Kidney (tissue), 14 donors: ENCODE data around the gene NPPC. TPM values are rescaled to one million over a fixed set of nuclear protein-coding genes. Genes with fewer than 3 reads are reported as not detected.

Source experiments
- DNase-seq, 5 donors: peaks; one replicate each; pipeline ENCODE4 v3.0.0-alpha.2; 2013 to 2020
- FAIRE-seq: peaks from 2 replicates; lab custom pipeline; 2012; peaks lifted over from hg19 to GRCh38; lab: Jason Lieb, UNC
- H3K27ac ChIP-seq, 2 donors: one replicate each; pipeline ENCODE4 v1.7.0; 2013; ENCODE audit warnings: low read depth in 2 of 2, low read length in 2 of 2, inconsistent platforms in 1 of 2
- H3K27me3 ChIP-seq: one replicate; pipeline ENCODE4 v1.7.1; 2013; ENCODE audit warnings: low read length, inconsistent platforms; ENCODE audit not compliant: control insufficient read depth, insufficient read depth
- H3K36me3 ChIP-seq, 3 donors: one replicate each; pipeline versions ENCODE4 v1.7.0 to v1.7.1; 2013; ENCODE audit warnings: low read length in 3 of 3, control low read depth in 1 of 3, inconsistent platforms in 1 of 3; ENCODE audit not compliant: insufficient read depth in 3 of 3, control insufficient read depth in 2 of 3
- H3K4me1 ChIP-seq, 3 donors: one replicate each; pipeline versions ENCODE4 v1.7.0 to v1.7.1; 2013; ENCODE audit warnings: low read length in 3 of 3, inconsistent platforms in 1 of 3, low read depth in 1 of 3; ENCODE audit not compliant: control insufficient read depth in 2 of 3, insufficient read depth in 2 of 3
- H3K4me3 ChIP-seq, 3 donors: one replicate each; pipeline versions ENCODE4 v1.7.0 to v1.8.1; 2013; ENCODE audit warnings: low read length in 3 of 3, control low read depth in 1 of 3, inconsistent platforms in 1 of 3
- H3K9ac ChIP-seq, 3 donors: one replicate each; pipeline versions ENCODE4 v1.7.0 to v1.7.1; 2013; ENCODE audit warnings: low read length in 3 of 3, control low read depth in 1 of 3, inconsistent platforms in 1 of 3
- H3K9me3 ChIP-seq, 3 donors: one replicate each; pipeline versions ENCODE4 v1.7.0 to v1.7.1; 2013; ENCODE audit warnings: low read length in 3 of 3, control low read depth in 1 of 3, inconsistent platforms in 1 of 3; ENCODE audit not compliant: control insufficient read depth in 2 of 3, insufficient read depth in 1 of 3
- CTCF ChIP-seq: IDR thresholded peaks from 3 replicates; pipeline ENCODE4 v1.5.1; 2012; ENCODE audit warnings: mild to moderate bottlenecking, moderate library complexity, borderline replicate concordance; ENCODE audit not compliant: insufficient read depth; ENCODE audit errors: extremely low read depth
- intact Hi-C: fragments of 100-400 bp; cut with DNase I; formaldehyde crosslinking; loops from one replicate; pipeline ENCODE4 v1.11.1; 2022
- polyA plus RNA-seq: library from polyadenylated mRNA; stranded (reverse); fragments of 350-450 nt; fragmentation: Illumina TruSeq; extraction: RNeasy Lipid Tissue Mini Kit (QIAGEN cat#74804); gene quantifications from one replicate; pipeline ENCODE4 v1.2.3, GENCODE V29; 2014; ENCODE audit warnings: low read depth, low replicate concordance; ENCODE audit not compliant: insufficient read depth
- total RNA-seq: library from RNA; stranded (reverse); fragmentation: NEBNext Ultra II Directional; extraction: Animal tissue kit (Norgen Biotek cat#: 25700); gene quantifications from one replicate; pipeline ENCODE4 v1.2.1, GENCODE V29; 2021
- donor health status: control.
- donor health status: control.
- donor health status: control.
- donor health status: control.
- donor health status: control.
- donor health status: DM: yes; HTN: yes; CAD: no.
- donor health status: Normal renal cell carcinoma (clear cell type).

The NPPC gene
- total and polyA plus RNA-seq, 2 donors from 2014 or later, result not detected

GRCh38 chr2:231908584-231908983, 17.6 kb downstream of the NPPC start:
- Histone ChIP-seq H3K4me1 (no peaks in the 10 kb centered on the region), H3K27me3 (no peaks in the 10 kb centered on the region), H3K9ac (no peak overlapping the region), H3K36me3 (no peaks in the 10 kb centered on the region), H3K27ac (no peak overlapping the region), H3K4me3 (no peak overlapping the region), H3K9me3 (no peaks in the 10 kb centered on the region)
- intact Hi-C loops, result no loop called here
- no peak for FAIRE-seq
- TF ChIP-seq CTCF, result no peak
- DNase-seq, result peak in 1 of 5 donors; percentile 12

GRCh38 chr2:231907765-231908164, 18.4 kb downstream of the NPPC start:
- Histone ChIP-seq H3K9ac (no peak overlapping the region), H3K4me3 (no peak overlapping the region), H3K4me1 (no peaks in the 10 kb centered on the region), H3K27ac (no peak overlapping the region), H3K9me3 (no peaks in the 10 kb centered on the region), H3K36me3 (no peaks in the 10 kb centered on the region), H3K27me3 (no peaks in the 10 kb centered on the region)
- DNase-seq (no peak), FAIRE-seq (no peak)
- intact Hi-C loops, result no loop called here
- no peak for TF ChIP-seq CTCF

GRCh38 chr2:231905026-231905425, 21.2 kb downstream of the NPPC start:
- H3K27ac ChIP-seq, result no peak overlapping the region
- no peaks in the 10 kb centered on the region for H3K27me3 ChIP-seq
- no peaks in the 10 kb centered on the region for H3K4me1 ChIP-seq
- no peak overlapping the region for H3K9ac ChIP-seq
- intact Hi-C loops, result no loop called here
- TF ChIP-seq CTCF, result no peak
- H3K4me3 ChIP-seq, result no peak overlapping the region
- no peaks in the 10 kb centered on the region for H3K9me3 ChIP-seq
- H3K36me3 ChIP-seq, result no peaks in the 10 kb centered on the region
- FAIRE-seq (no peak), DNase-seq (peak in 1 of 5 donors; percentile 58)

- no peak overlapping the region for H3K27ac ChIP-seq
- no peak overlapping the region for H3K9ac ChIP-seq
- H3K9me3 ChIP-seq, result no peaks in the 10 kb centered on the region
- TF ChIP-seq CTCF, result no peak
- no peaks in the 10 kb centered on the region for H3K4me1 ChIP-seq
- H3K27me3 ChIP-seq, result no peaks in the 10 kb centered on the region
- no peak overlapping the region for H3K4me3 ChIP-seq
- intact Hi-C loops, result no loop called here
- no peak for FAIRE-seq
- H3K36me3 ChIP-seq, result no peaks in the 10 kb centered on the region
- DNase-seq, result peak in 1 of 5 donors; percentile 55
Observed at GRCh38 chr2:231904161-231904611, 22.0 kb downstream of the NPPC start.
